Measurements from ENCODE around the gene PRUNE1.

Gene PRUNE1

DNA sequence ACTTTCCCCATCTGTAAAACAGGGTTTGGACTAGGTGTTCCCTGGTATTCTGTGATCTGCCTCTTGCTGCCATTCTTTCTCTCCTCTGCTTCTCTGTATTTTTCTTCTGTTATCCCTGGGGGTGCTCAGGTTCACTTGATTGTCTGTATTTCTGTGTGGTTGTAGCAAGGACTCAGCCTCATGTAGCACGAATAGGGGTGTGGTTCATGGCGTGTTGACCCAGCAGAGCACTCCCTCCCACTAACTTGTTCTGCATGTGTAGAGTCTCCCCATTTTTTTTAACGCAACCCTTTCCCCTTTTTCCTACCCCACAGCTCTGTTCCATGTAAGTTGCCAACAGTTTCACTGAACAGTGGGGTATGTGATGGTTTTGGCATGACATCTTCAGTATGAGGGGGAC lies 26.9 kb downstream of the PRUNE1 start:
- in situ Hi-C loops (cut with HindIII; ENCODE audit: low pct_ligation_motif_present, low pct_unique_long_range_greater_than_20kb, low sequenced_read_pairs): no loop called here
- no peak for DNase-seq

DNA sequence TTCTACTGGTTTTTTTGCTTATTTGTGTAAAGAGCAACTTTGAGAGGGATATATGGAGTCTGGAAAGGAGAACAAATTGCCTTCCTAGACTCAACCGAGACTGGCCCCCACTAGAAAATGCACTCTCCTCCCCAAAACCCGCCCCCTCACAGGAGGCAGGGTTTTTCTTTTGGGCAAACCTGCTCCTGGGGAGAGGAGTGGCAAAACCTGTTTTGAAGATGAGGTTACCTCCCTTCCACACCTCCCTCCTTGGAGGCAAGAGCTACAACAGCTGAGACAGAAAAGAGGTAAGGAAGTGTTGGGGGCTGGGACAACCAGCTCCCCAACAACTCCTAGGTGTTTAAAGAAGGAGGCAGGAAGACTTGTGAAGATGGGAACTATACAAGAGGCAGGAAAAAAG lies 28.1 kb downstream of the PRUNE1 start, which contains the start of gene BNIPL:
BNIPL (plus strand) TSS at position 231 of the 400 bp plus-strand sequence; CDS start at position 371, 140 bp downstream.
- no peak for DNase-seq
- in situ Hi-C loops (cut with HindIII; ENCODE audit: low pct_ligation_motif_present, low pct_unique_long_range_greater_than_20kb, low sequenced_read_pairs): no loop called here

DNA sequence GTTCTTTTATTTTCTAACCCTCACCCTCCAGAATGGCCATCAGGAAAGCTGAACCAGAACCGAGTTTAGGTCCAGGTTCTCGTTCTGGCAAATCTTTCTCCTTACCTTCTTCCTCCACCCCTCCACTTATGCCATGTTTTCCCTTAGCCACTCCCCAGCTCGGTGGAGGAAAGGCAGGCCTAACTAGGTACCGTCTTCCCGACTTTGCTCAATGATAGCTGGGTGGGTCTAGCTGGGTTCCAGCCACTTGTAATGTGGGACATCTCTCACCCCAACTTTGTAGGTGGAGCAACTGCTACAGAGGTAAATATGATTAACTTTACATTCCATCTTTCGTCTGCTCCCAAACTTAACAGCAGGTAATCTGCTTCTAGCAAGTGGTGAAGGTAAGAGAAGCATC lies 28.8 kb downstream of the PRUNE1 start:
- DNase-seq: no peak
- in situ Hi-C loops (cut with HindIII; ENCODE audit: low pct_ligation_motif_present, low pct_unique_long_range_greater_than_20kb, low sequenced_read_pairs): no loop called here

DNA sequence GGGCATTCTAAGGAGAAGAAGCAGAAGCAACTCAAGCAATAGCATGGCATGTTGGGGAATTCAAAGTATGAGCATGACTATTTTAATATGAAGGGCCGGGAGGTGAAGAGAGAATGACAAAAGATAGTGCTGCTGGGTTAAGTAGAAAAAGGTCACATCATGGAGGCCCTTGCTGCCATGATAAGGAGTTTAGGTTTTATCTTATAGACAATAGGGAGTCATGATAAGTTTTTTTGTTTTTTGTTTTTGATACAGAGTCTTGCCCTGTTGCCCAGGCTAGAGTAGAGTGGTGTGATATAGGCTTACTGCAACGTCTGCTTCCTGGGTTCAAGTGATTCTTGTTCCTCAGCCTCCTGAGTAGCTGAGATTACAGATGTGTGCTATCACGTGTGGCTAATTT lies 31.3 kb downstream of the PRUNE1 start:
- in situ Hi-C loops (cut with HindIII; ENCODE audit: low pct_ligation_motif_present, low pct_unique_long_range_greater_than_20kb, low sequenced_read_pairs): no loop called here
- no peak for DNase-seq

DNA sequence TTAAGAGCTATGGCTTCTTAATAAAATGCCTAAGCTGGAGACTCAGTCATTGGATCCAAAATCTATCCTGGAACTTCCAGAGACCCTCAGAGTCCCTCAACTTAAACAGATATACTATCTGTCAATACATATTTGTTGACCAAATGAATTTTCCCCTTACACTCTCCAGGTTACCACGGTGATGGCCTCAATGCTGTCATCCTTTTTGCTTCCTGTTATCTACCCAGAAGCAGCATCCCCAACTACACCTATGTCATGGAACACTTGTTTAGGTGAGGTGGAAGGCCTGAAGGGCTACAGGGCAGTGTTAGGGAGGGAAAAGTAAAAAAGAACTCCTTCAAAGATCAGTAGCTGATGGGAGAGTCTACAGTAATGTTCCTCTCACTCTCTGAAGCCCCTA lies 34.9 kb downstream of the PRUNE1 start:
- in situ Hi-C loops (cut with HindIII; ENCODE audit: low pct_ligation_motif_present, low pct_unique_long_range_greater_than_20kb, low sequenced_read_pairs): no loop called here
- no peak for DNase-seq

DNA sequence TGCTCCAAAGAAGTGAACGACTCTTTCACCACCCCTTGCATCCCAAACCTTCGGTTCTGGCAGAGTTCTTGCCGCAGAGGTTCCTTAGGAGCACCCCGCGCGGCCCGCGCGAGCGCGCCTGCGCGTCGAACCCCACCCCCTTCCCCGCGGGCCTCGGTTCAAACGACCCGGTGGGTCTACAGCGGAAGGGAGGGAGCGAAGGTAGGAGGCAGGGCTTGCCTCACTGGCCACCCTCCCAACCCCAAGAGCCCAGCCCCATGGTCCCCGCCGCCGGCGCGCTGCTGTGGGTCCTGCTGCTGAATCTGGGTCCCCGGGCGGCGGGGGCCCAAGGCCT lies 39.3 kb downstream of the PRUNE1 start, which contains the start of gene C1orf56:
C1orf56 (plus strand) TSS at position 161 of the 334 bp plus-strand sequence; CDS start at position 258, 97 bp downstream.
- peak; percentile 84 for DNase-seq
- in situ Hi-C loops (cut with HindIII; ENCODE audit: low pct_ligation_motif_present, low pct_unique_long_range_greater_than_20kb, low sequenced_read_pairs): no loop called here

DNA sequence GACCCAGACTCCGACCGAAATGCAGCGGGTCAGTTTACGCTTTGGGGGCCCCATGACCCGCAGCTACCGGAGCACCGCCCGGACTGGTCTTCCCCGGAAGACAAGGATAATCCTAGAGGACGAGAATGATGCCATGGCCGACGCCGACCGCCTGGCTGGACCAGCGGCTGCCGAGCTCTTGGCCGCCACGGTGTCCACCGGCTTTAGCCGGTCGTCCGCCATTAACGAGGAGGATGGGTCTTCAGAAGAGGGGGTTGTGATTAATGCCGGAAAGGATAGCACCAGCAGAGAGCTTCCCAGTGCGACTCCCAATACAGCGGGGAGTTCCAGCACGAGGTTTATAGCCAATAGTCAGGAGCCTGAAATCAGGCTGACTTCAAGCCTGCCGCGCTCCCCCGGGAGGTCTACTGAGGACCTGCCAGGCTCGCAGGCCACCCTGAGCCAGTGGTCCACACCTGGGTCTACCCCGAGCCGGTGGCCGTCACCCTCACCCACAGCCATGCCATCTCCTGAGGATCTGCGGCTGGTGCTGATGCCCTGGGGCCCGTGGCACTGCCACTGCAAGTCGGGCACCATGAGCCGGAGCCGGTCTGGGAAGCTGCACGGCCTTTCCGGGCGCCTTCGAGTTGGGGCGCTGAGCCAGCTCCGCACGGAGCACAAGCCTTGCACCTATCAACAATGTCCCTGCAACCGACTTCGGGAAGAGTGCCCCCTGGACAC lies 39.8 kb downstream of the PRUNE1 start:
- peak; percentile 82 for DNase-seq
- in situ Hi-C loops (cut with HindIII; ENCODE audit: low pct_ligation_motif_present, low pct_unique_long_range_greater_than_20kb, low sequenced_read_pairs): no loop called here

DNA sequence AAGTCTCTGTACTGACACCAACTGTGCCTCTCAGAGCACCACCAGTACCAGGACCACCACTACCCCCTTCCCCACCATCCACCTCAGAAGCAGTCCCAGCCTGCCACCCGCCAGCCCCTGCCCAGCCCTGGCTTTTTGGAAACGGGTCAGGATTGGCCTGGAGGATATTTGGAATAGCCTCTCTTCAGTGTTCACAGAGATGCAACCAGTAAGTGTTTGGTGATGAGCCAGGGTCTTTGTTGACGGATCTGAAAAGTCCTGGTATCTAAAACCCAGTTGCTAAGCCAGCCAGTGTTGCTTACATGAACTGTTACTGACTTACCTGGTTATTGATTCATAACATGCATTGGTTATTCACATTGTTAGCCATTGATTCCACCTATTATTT lies 40.4 kb downstream of the PRUNE1 start:
- in situ Hi-C loops (cut with HindIII; ENCODE audit: low pct_ligation_motif_present, low pct_unique_long_range_greater_than_20kb, low sequenced_read_pairs): no loop called here
- DNase-seq: no peak

DNA sequence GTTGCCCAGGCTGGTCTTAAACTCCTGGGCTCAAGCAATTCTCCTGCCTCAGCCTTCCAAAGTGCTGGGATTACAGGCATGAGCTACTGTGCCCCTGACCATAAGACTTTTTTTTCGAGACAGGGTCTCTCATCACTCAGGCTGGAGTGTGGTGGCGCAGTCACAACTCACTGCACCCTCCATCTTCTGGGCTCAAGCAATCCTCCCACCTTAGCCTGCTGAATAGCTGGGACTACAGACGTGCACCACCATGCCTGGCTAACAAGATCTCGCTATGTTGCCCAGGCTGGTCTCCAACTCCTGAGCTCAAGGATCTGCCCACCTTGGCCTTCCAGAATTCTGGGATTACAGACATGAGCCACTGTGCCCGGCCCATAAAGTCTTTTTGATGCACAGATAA lies 41.2 kb downstream of the PRUNE1 start:
- in situ Hi-C loops (cut with HindIII; ENCODE audit: low pct_ligation_motif_present, low pct_unique_long_range_greater_than_20kb, low sequenced_read_pairs): no loop called here

DNA sequence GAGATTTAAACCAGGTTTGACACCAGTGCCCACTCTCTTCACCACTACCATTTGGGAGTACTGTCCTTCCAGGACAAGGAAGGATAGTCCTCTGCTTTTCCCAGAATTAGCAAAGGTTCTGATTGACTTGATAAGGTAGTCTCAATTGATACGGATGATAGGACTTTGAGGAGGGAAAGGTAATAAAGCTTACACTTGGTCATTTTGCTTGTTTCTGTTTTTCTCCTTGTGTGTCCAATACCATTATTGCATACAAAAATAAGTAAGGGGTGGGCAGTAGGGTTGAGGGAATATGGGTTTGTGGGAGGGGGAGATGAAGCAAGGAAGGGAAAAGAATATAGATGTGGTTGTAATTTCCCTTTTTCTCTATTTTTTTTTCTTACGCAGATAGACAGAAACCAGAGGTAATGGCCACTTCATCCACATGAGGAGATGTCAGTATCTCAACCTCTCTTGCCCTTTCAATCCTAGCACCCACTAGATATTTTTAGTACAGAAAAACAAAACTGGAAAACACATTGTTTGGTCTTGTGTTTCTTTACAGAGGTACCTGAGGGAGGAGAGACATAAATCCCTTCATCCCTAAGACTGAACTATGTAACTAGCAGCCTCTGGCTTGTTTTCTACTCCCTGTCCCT lies 41.9 kb downstream of the PRUNE1 start:
- in situ Hi-C loops (cut with HindIII; ENCODE audit: low pct_ligation_motif_present, low pct_unique_long_range_greater_than_20kb, low sequenced_read_pairs): no loop called here
- no peak for DNase-seq

More for the DNA sequence above, 41.2 kb downstream of the PRUNE1 start:
- DNase-seq: no peak

DNA sequence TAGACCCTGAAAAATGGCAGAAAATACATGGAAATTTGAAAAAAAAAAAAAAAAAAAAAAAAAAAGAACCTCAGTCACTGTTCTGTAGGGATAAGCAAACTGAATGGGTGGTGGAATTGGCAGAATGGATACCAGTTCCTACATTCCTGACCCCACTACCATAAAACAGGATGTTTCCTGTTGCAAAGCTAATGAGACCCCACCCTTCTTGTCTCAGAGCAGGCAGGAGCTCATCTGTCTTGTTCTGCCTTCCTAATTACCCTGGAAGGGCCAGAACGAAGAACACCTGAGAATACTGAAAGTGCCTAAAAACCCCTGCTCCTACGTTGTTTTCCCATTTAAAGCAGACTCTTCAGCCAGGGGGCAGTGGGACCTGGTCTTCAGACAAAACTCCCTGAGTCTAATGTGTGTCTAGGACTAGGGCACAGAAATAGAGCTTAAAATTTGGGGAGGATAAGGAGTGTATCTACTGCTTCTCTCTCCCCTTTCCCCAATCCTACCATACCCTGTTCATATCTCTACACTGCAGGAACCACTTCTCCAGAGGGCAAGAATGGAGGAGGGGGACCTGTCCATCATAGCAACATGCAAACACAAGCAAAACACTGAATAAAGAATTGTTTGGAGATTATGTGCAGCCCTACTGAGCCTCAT lies 43.2 kb downstream of the PRUNE1 start:
- in situ Hi-C loops (cut with HindIII; ENCODE audit: low pct_ligation_motif_present, low pct_unique_long_range_greater_than_20kb, low sequenced_read_pairs): no loop called here
- no peak for DNase-seq

DNA sequence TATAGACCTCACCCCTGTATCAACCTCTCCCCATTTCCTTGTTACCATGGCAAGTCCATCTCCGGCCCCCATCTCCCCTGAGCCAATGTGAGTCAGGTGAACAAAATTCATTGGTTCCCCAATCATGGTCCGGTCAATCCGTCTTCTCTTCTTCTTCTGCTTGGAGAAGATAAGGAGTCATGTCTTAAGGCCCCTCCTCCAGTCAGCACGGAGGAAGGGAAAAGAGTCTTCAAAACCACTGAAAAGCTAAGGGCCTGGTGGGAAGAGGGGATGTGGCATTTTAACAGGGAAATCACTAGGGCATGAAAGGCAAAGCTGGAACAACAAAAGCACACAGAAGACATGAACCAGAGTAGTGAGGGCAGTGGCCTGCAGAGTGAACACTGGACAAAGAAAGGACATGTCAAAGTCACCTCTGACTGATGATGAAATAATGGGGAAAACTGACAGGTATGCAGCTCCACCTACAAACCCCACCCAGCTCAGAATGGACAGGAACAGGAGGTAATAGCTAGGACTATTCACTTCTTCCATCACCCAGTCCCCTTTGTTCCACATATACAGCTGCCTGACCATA lies 46.8 kb downstream of the PRUNE1 start:
- in situ Hi-C loops (cut with HindIII; ENCODE audit: low pct_ligation_motif_present, low pct_unique_long_range_greater_than_20kb, low sequenced_read_pairs): no loop called here
- no peak for DNase-seq

DNA sequence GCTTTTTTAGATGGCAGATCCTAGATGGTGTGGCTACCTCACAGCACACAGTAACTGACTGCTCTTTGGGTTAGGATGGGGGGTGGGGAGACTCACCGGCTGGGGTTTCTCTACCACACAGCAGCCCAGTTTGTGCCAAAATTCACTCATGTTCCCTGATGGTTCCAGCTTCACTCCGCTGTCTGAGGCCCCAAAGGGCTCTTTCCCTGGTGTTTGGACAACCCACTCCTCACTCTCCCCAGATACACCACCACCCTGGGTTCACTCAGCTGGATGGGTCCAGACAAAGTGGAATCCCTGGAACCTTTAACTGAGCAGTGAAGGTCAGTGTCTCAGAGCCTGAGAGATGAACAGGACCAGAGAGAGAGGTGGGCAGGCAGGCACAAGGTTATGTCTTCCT lies 47.3 kb downstream of the PRUNE1 start:
- no peak for DNase-seq
- in situ Hi-C loops (cut with HindIII; ENCODE audit: low pct_ligation_motif_present, low pct_unique_long_range_greater_than_20kb, low sequenced_read_pairs): no loop called here

DNA sequence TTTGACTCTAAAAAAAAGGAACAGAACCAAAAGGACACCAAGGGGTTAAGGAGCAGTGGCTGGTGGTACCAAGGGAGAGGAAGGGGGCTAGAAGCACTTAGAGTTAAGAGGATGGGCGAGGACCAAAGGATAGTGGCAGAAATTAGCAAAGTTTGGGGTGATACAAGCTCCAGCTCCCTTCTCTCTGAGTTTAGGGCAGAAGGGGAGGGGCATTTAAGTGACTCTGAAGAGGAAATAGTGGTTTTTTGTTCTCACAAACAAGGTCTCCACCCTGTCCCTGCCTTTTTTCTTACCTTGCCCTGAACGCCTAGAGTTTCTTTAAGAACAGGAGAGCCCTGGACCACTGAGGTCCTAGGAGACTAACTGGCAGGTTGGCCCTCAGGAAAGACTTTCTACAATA lies 47.9 kb downstream of the PRUNE1 start:
- DNase-seq: no peak
- in situ Hi-C loops (cut with HindIII; ENCODE audit: low pct_ligation_motif_present, low pct_unique_long_range_greater_than_20kb, low sequenced_read_pairs): no loop called here

DNA sequence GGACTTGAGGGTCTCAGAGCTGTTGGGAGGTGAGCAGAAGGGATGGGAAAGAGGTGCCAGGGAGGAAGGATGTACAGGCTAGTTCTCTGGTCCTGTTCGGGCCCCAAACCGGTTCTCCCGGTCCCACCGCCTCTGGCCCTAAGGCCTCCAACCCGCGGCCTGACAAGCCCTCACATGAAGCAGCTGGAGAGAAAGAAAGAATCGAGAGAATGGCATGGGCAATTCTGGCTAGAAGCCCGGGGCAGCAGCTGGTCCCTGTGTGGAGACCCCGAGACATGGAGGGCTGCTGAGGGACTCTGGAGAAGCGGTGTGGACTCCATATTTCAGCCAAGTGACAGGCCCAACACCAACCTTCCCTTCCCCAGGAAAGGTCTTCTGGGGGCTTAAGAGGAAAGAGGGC lies 50.4 kb downstream of the PRUNE1 start:
- DNase-seq: no peak
- in situ Hi-C loops (cut with HindIII; ENCODE audit: low pct_ligation_motif_present, low pct_unique_long_range_greater_than_20kb, low sequenced_read_pairs): no loop called here

DNA sequence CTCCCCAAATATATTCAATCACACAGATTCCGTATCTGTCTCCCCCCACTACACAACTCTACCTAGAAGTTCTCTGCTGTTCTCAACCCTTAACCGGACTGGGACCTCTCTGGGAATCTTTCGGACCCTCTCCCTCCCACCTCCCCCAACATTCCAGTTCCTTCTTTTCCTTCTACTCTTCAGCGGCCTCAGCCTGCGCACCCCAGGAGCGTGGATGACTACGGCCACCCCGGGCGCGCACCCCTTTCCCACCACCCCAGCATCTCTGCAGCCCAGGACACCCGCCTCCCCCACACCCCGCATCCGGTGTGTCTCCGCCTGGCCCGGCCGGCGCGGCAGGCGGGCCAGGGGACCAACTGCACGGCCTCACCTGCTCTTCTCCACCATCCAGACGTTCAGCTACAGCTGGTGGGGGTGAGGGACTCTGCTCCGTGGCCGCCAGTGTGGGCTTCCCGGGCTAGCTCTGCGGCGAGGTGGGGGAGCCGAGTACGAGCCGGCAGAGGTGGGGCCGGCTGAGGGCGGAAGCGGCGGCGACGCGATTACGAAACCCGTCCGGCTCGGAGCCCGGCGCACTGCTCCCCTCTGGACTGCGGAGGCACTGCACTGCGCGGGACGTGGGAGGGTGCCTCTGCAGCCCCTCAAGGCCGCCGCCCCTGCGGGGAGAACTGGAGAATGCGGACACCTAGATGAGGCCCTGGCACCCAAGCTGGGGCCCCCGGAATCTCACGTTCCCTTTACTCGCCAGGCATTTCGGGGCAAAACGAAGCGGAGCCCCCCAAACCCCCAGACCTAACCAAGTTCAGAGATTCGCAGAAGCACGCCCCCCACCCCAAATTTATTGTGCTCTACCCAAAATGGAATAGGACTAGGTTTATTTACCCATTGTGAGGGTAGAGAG lies 51.1 kb downstream of the PRUNE1 start, which contains the start of gene CDC42SE1:
CDC42SE1 (minus strand) TSS at position 514 of the 898 bp plus-strand sequence. CDS start 3,892 bp downstream, outside the sequence.
- in situ Hi-C loops (cut with HindIII; ENCODE audit: low pct_ligation_motif_present, low pct_unique_long_range_greater_than_20kb, low sequenced_read_pairs): no loop called here
- DNase-seq: peak; percentile 90

DNA sequence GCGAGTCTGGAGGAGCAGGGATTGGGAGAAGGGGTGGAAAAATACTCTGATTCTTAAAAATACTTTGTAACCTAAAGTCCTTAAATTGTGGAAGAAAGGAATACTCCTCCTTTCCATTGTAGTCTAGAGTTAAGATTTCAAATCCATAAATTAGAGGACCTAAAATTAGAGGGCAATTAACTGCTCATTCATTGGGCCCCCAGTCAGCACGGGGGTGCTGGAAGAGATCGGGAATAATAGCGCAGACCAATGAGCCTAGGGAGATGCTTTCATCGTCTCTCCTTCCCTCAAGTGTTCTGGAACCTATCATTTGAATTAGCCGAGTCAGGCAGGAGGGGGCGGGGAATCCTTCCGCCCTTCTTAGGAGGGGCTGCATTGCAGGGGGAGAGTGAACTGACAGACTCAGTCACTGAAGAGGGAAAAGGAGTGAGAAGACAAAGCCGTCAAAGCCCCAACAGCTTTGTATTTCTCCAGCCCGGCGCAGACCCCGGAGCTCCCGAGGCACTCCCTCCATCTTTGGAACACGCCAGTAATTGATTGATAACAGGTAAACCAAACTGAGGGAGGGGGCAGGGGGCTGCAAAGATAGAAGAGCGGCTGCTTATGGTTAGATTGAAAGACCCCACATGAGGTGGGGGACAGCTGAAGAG lies 51.9 kb downstream of the PRUNE1 start, which contains the start of gene MLLT11:
MLLT11 (plus strand) TSS at position 391 of the 650 bp plus-strand sequence. CDS start 6,828 bp downstream, outside the sequence.
- peak; percentile 72 for DNase-seq
- in situ Hi-C loops (cut with HindIII; ENCODE audit: low pct_ligation_motif_present, low pct_unique_long_range_greater_than_20kb, low sequenced_read_pairs): no loop called here
